Fibroblast of the conjunctiva (primary cell): ENCODE results near the gene PSEN1.

Source experiments
- DNase-seq: peaks from one replicate; pipeline ENCODE4 v3.0.0-alpha.2; 2010; ENCODE audit warnings: low read depth

Gene PSEN1

DNA sequence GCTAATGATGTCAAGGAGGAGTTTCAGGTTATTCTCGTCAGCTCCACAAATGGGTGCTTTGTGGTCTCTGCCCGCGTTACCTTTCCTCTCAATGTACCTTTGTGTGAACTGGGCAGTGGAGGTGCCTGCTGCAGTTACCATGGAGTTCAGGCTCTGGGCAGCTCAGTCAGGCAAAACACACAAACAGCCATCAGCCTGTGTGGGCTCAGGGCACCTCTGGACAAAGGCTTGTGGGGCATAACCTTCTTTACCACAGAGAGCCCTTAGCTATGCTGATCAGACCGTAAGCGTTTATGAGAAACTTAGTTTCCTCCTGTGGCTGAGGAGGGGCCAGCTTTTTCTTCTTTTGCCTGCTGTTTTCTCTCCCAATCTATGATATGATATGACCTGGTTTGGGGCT, 84.3 kb downstream of the PSEN1 start:
- no peak for DNase-seq

- no peak for DNase-seq
Measured at GRCh38 chr14:73221945-73222344, 85.6 kb downstream of the PSEN1 start.

DNA sequence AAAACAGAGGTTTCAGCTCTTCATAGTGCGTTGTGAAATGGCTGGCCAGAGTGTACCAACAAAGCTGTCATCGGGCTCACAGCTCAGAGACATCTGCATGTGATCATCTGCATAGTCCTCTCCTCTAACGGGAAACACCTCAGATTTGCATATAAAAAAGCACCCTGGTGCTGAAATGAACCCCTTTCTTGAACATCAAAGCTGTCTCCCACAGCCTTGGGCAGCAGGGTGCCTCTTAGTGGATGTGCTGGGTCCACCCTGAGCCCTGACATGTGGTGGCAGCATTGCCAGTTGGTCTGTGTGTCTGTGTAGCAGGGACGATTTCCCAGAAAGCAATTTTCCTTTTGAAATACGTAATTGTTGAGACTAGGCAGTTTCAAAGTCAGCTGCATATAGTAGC, 86.7 kb downstream of the PSEN1 start:
- no peak for DNase-seq

GRCh38 chr14:73225496-73225895, 89.2 kb downstream of the PSEN1 start:
- no peak for DNase-seq

DNA sequence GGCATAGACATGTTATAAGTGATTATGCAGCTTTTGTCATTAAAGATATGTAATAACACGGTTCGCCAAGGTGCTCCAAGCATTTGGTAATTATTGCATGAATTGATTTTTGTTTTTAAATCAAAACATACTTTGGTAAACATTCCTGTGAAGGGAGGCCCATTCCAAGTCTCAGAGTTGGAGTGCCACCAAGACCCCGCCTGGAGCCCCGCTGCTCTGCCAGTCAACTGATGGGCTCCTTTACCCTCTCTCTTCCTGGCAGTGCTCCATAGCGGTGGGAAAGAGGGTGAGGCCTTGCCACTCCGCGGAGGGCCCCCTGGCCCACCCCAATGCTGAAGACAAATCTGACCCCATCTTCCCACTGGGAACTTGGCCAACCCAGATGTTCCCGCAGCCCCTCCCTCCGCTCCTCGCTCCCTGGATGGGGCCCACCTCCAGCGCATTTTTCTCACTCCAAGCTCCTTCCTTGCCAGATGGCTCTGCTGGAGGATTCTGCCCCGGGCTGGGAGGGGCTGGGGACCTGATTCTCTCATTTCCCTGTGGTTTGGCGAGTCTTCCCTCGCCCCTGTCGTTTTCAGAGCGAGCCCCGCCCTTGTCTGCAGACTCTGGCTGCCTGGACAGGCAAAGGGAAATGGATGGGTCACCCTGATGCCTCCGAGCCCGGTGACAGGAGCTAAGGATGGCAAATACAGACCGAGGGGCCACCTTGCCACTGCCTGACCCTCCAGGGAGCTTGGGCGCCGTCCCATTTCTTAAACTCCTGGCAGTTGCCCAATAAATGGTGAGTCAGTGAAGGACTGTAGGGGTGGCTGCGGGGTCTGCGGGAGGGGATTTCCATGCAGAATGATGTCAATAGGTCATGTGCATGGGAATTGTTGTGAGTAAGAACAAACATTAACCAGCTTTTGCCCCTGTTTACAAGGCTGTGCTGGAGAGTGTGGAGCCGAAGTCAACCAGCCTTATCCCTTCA, 91.8 kb downstream of the PSEN1 start:
- DNase-seq = peak; percentile 75

- DNase-seq = no peak
Measured at GRCh38 chr14:73230051-73230450, 93.7 kb downstream of the PSEN1 start.

DNA sequence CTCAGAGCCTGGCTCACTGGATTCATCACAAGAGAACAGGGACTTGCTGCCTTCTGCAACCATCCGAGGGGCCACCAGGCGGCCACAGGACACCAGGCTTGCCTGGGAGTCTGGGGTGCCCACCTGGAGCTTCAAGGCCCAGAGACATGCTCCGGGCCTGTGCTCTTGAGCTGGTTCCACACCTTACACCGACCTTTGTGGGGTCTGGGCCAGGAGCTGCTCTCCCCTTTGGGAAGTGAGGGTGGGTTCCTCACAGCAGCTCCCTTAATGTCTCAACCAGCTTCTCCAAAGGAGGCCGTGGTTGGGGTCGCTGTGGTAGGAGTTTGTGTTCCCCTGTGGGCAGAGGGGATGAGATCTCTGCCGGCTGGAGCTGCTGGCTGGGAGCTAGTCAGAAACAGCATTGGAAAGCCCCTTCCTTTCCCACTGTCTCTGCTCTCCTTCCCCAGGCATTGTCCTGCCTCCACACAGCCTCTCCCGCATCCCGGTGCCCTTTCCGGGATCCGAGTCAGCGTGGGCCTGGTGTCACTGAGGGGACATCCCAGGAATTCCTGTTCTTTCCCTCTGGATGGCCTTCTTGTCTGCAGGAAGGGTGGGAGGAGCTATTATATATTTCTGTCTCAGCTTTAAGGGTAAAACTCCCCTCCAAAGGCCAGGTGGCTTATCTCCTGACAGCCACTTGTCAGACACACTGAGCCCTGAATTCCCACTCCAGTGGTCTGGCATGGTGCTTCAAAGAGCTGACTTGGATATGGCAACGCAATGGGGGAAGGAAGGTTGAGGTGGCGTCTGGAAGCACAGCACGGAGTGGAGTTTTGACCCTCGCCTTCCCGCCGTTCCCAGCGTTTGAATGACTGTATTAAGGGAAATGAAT, 95.9 kb downstream of the PSEN1 start:
- no peak for DNase-seq

DNA sequence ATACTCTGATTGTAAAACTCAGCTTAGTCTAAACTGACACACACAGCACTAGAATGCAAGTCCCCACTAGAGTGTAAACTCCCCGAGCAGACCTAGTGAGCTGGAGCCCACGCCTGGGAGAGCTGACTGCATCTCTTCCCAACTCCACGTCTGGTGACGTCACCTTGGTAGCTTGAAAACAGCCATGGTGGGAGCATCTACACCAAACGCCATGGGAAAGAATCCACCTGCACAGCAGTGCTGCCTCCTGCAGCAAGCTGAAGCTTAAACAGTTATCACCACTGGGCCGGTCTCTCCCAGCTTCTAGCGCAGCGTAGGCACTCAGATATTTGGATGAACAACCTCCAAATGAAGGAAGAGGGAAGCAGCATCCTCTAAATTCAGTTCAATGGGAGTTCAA, 96.7 kb downstream of the PSEN1 start:
- no peak for DNase-seq

GRCh38 chr14:73233564-73233963, 97.3 kb downstream of the PSEN1 start:
- no peak for DNase-seq

DNA sequence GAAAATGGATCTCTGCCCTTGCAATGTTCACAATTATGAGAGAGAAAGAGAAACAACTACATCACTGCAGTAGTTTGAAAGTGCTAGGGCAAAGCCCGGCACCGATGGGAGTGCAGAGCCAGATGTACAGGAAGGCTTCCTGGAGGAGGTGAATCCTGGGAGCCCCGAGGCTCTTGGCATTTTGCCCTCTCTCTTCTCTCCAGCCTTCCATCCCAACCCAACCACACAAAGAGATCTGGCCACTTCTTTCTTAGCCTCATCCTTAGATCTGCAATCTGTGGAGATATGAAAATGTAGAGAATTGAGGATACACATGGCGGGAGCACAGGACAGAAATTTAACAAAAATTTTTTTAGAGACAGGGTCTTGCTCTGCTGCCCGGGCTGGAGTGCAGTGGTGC, 97.7 kb downstream of the PSEN1 start:
- DNase-seq = no peak

DNA sequence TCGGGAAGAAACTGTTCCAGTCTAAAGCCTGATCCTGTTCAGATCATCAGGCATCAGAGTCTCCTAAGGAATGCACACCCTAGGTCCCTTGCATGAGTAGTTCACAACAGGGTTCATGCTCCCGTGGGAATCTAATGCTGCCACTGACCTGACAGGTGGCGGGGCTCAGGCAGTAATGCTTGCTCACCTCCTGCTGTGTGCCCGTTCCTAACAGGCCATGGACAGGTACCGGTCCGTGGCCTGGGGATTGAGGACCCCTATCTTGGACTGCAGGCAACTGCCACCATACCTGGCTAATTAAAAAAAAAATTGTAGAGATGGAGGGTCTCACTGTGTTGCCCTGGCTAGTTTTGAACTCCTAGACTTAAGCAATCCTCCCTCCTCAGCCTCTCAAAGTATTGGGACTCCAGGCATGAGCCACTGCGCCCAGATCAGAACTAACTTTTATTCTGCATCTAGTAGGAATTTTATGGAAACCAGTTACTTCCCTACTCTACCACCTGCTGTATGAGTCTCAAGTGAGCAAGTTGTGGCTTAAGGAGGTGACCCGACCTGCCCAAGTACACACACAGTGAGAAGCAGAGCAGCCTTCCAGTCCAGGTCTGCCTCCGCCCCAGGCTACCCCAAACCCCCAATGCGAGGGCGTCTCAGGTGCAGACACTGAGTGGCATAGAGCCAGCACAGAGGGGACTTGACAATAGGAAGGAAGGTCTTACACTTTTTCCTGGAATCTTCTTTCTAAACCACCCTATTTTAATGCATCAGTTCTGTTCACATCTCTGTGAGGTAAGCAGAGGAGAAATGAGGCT, 98.5 kb downstream of the PSEN1 start:
- DNase-seq = no peak

DNA sequence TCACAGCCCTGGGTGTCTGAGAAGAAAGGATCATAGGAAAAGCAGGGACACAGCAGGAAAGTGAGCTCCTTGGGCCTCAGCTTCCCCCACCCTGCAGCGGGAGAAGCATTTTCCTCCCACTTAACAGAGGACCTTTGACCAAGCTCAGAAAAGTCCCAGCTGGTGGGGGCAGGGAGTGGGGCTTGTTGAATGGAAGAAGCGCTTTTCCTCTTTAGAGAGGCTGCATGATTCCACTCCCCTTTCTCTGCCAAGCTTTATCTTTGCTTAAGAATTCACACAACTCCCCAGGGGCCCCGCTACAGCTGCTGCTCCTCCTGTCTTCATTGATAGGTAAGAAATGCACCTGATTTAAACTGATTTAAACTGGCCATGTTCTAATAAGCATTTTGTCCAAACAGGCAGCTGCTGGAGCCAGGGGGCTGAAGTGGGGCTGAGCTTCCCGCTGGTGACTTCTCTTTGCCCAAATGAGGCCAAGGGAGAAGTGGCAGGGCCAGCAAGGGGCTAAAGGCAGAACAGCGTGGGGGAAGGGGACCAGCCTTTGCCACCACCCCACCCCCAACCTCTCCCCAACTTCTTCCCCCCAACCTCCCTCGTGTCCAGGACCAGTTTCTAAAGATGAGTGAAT, 99.3 kb downstream of the PSEN1 start:
- no peak for DNase-seq

DNA sequence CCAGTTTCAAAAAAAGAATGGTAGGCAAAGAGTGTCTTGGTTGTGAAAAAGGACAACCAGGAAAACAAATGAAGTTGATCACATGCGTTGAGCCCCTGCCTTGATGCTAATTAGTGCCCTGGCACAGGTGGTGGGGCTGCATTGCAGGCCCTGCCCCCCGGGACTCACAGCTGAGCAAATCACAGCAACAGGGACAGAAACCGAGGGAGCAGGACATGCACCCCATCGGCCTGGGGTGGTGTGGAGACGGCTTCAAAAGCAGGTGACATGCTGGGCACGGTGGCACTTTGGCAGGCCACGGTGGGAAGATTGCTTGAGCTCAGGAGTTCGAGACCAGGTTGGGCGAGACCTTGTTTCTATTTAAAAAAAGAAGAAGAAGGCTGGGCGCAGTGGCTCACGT, 99.8 kb downstream of the PSEN1 start:
- no peak for DNase-seq

DNA sequence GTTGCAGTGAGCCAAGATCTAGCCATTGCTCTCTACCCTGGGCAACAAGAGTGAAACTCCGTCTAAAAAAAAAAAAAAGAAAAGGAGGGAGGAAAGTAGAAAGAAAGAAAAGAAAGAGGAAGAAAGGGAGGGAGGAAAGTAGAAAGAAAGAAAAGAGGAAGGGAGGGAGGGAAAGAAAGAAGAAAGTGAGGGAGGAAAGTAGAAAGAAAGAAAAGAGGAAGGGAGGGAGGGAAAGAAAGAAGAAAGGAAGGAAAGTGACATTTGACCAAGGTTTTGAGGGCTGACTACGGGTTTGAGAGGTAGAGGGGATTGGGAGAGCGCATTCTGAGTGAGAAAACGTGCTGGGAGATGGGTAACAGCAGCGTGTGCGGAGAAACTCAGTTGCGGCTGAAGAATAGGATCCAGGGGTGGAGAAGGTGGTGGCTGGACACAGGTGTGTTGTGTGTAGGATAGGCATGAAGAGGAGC, 100.5 kb downstream of the PSEN1 start:
- DNase-seq = no peak

DNA sequence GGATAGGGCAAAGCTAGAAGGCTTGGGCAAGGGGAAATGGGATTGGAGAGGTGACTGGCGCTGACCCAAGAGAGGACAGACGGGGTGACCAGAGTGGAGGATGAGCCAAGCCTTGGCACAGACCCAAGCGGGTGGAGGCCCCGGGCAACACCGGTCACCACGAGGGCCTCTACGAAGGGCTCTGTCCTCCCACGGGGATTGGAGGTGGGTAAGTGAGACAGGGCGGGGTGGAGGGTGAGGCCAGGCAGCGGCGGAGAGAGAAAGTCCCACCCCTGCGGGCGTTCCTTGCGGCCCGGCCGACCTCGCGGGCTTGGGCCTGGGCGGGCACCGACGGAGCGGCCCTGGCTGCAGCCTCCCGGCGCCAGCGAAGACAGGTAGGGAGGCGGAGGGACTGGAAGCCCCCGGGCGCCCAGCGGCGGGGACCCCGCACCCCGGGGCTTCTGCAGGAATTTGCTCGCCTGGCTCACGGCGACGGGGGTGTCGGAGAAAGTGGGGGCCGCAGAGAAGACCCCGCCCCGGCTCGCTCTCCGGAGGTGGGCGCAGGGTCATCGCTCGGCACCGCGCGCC, 101.0 kb downstream of the PSEN1 start, which contains the start of gene PAPLN:
PAPLN (plus strand) TSS at position 288 of the 567 bp plus-strand sequence. CDS start 2,273 bp downstream, outside the sequence.
- no peak for DNase-seq

- DNase-seq = no peak
Measured at GRCh38 chr14:73237786-73238423, 101.6 kb downstream of the PSEN1 start.

- DNase-seq = peak; percentile 51
Measured at GRCh38 chr14:73238424-73238852, 102.1 kb downstream of the PSEN1 start.

DNA sequence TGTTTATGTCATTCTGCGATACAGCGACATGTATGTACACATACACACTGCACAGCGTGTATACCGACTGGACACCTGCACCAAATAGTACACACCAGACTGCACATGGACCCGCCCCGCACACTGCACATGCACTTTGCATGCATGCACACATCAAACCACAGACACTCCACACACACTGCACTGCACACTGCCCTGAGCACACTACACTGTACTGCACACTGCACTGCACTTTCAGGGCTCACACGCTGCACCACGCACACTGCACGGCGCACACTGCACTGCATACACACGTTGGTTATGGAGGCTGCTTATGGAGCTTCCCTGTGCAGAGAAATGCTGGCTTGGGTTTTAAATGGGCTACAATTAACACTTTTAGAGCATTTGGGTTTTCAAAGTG, 102.6 kb downstream of the PSEN1 start:
- DNase-seq = no peak

DNA sequence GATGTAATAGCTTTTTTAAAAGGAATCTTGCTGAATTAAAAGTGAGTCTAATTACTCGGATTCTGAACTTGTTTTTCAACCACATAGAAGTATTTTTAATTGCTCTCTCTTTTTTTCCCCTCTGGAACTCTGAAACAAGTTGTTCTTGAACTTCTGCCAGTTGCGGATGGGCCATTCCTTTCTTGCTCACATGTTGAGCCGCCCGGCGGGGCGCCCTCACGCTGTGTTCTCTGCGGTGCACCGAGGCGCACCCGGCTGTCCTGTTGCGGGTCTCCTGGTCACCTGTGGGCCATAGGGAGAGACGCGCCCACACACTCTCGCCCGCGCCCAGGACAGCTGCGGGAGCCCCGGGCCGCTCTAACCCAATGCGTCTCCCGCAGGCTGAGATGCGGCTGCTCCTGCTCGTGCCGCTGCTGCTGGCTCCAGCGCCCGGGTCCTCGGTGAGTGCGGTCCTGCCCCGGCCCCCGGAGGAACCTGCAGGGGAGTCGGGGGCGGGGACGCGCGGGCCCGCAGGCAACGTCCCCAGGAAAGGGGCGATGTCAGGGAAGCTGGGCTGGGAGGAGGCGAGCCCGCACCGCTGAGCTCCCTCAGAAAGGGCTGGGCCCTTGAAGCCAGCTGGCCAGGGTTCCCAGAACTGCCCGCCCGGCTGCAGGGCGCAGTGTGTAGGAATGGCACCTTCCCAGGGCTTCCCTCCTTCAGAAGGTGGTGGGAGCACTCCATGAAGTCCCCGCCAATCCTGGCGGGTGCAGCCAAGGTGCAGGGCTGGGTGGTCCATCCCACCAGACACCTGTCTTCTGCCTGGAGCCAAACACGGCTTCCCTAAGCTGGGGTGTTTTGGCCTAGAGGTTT, 103.3 kb downstream of the PSEN1 start:
- DNase-seq = peak; percentile 35
